HL-60 (cell line): ENCODE data around the gene SHOX.
"Not testable (repeated sequence)": the region's sequence is repeated elsewhere in the genome, so short reads cannot be mapped to it uniquely, and the experiment has no call there.

Source experiments
- DNase-seq, 2 experiments: peaks; one replicate each; pipeline ENCODE4 v3.0.0-alpha.2; 2010 to 2020; ENCODE audit warnings: low read depth in 1 of 2, low spot score in 1 of 2
- H3K27ac ChIP-seq: fragments of 250-450 bp; sonication (Bioruptor Pico); replicated peaks from 2 replicates; pipeline ENCODE4 v1.5.1; 2020; ENCODE audit warnings: mild to moderate bottlenecking, moderate library complexity
- H3K27me3 ChIP-seq: fragments of 250-450 bp; sonication (Bioruptor Pico); 2 replicates; pipeline ENCODE4 v1.5.1; 2021; ENCODE audit warnings: mild to moderate bottlenecking, moderate library complexity; ENCODE audit not compliant: insufficient read depth, poor library complexity, severe bottlenecking
- H3K4me3 ChIP-seq: replicated peaks from 2 replicates; pipeline ENCODE4 v1.5.1; 2011; ENCODE audit warnings: mild to moderate bottlenecking, control low read depth, low read length; ENCODE audit not compliant: insufficient read depth
- GABPA ChIP-seq: IDR thresholded peaks from 2 replicates; pipeline ENCODE4 v1.6.1; 2012; ENCODE audit warnings: low read depth
- POLR2AphosphoS5 ChIP-seq: IDR thresholded peaks from 2 replicates; pipeline ENCODE4 v1.6.1; 2012; ENCODE audit warnings: low read depth
- SPI1 ChIP-seq: IDR thresholded peaks from 2 replicates; pipeline ENCODE4 v1.6.1; 2012; ENCODE audit warnings: low read depth, mild to moderate bottlenecking, borderline replicate concordance
- TF ChIP-seq, protein P1 (sequence below): IDR thresholded peaks from one replicate; pipeline ENCODE4 v1.5.1; 2011; ENCODE audit warnings: low read length, control low read depth, inconsistent platforms; ENCODE audit not compliant: insufficient read depth
- TF ChIP-seq, protein P2 (sequence below): IDR thresholded peaks from 2 replicates; pipeline ENCODE4 v1.6.1; 2012; ENCODE audit warnings: low read depth; ENCODE audit not compliant: insufficient replicate concordance

SHOX gene

DNA sequence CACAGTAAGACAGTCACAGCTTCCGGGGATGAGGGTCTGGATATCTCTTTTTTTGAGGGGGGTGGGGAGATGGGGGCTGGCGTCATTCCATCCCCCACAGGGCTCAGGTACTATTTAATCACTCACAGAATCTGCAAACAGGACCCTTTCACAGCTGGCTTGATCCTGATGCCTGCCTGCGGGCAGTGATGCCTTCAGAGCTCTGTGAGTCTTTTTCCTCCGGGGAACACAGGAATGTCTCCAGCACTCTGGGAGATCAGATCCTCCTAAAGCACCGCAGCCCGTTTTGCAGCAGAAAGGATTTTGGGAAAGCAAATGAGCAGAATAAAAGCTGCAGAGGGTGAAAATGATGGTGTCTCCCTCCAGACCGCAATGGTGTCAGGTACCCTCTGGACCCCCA is 13.2 kb upstream of the SHOX start:
- TF ChIP-seq GABPA (no peak), SPI1 (no peak), POLR2AphosphoS5 (no peak)
- TF ChIP-seq, protein P1, sequence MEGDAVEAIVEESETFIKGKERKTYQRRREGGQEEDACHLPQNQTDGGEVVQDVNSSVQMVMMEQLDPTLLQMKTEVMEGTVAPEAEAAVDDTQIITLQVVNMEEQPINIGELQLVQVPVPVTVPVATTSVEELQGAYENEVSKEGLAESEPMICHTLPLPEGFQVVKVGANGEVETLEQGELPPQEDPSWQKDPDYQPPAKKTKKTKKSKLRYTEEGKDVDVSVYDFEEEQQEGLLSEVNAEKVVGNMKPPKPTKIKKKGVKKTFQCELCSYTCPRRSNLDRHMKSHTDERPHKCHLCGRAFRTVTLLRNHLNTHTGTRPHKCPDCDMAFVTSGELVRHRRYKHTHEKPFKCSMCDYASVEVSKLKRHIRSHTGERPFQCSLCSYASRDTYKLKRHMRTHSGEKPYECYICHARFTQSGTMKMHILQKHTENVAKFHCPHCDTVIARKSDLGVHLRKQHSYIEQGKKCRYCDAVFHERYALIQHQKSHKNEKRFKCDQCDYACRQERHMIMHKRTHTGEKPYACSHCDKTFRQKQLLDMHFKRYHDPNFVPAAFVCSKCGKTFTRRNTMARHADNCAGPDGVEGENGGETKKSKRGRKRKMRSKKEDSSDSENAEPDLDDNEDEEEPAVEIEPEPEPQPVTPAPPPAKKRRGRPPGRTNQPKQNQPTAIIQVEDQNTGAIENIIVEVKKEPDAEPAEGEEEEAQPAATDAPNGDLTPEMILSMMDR: no peak
- TF ChIP-seq, protein P2, sequence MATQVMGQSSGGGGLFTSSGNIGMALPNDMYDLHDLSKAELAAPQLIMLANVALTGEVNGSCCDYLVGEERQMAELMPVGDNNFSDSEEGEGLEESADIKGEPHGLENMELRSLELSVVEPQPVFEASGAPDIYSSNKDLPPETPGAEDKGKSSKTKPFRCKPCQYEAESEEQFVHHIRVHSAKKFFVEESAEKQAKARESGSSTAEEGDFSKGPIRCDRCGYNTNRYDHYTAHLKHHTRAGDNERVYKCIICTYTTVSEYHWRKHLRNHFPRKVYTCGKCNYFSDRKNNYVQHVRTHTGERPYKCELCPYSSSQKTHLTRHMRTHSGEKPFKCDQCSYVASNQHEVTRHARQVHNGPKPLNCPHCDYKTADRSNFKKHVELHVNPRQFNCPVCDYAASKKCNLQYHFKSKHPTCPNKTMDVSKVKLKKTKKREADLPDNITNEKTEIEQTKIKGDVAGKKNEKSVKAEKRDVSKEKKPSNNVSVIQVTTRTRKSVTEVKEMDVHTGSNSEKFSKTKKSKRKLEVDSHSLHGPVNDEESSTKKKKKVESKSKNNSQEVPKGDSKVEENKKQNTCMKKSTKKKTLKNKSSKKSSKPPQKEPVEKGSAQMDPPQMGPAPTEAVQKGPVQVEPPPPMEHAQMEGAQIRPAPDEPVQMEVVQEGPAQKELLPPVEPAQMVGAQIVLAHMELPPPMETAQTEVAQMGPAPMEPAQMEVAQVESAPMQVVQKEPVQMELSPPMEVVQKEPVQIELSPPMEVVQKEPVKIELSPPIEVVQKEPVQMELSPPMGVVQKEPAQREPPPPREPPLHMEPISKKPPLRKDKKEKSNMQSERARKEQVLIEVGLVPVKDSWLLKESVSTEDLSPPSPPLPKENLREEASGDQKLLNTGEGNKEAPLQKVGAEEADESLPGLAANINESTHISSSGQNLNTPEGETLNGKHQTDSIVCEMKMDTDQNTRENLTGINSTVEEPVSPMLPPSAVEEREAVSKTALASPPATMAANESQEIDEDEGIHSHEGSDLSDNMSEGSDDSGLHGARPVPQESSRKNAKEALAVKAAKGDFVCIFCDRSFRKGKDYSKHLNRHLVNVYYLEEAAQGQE: no peak
- peaks cover 9% of the 10 kb centered on the region for H3K27me3 ChIP-seq
- H3K4me3 ChIP-seq: no peak overlapping the region
- no peak for DNase-seq
- H3K27ac ChIP-seq: no peak overlapping the region

DNA sequence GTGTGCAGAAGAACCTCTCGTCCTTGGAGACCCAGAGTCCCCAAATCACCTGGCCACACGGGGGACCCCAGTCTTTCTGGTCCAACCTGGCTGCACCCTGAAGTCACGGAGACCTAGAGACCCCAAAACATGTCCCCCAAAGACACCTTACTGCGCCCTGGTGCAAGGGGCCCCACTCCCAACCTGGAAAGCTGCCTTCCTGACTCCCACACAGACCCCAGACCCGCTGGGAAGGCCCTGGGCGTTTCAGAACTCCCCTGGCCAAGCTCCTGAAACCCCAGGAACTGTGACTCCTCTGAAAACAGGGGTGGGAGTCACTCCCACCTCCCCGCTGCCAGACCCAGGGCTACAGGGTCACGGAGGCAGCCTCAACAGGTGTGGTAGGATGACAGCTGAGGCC is 12.7 kb upstream of the SHOX start:
- TF ChIP-seq, protein P1: no peak
- TF ChIP-seq, protein P2: no peak
- no peak for TF ChIP-seq SPI1
- no peak for TF ChIP-seq GABPA
- TF ChIP-seq POLR2AphosphoS5: no peak
- Histone ChIP-seq H3K27ac (no peak overlapping the region), H3K4me3 (no peak overlapping the region), H3K27me3 (peaks cover 9% of the 10 kb centered on the region)
- DNase-seq: no peak

DNA sequence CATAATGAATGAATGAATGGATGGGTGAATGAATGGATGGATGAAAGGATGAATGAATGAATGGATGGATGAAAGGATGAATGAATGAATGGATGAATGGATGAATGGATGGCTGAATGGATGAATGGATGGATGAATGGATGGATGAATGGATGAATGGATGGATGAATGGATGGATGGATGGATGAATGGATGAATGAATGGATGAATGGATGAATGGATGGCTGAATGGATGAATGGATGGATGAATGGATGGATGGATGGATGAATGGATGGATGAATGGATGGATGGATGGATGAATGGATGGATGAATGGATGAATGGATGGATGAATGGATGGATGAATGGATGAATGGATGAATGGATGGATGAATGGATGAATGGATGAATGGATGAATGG is 12.3 kb upstream of the SHOX start:
- not testable (repeated sequence) for DNase-seq, H3K27me3 ChIP-seq, H3K27ac ChIP-seq, H3K4me3 ChIP-seq

DNA sequence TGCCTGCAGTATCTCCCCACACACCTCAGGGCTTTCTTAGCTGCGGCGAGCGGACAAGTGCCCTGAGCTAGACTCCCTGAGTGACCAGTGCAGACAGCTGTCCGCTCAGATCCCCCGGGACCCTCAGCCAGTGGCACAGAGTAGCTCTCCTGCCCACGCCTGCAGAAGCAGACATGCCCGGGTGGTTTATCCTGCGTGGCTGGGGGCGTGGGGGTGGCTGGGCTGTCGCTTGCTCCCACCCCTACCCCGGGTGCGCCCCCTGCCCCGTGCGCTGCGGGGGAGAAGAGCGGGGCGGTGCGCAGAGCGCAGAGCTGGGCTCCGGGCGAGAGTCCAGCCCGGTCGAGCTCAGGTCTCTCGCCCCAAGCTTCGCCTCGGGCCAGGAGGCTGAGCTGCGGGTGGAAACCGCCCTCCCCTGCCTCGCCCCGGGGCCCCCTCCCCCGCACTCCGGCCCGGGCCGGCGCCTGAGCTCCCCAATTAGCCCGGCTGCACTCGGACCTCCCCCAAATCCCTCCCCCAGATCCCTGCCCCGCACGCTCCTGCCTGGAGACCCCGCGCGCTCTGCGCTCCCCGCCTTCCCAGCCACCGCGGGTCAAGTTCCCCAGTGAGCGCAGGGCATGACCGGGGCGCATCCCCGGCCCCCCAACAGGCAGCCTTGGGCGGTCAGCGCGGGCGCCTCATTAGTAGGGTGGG is 11.7 kb upstream of the SHOX start:
- no peak for DNase-seq
- Histone ChIP-seq H3K4me3 (no peak overlapping the region), H3K27me3 (peaks cover 14% of the 10 kb centered on the region), H3K27ac (no peak overlapping the region)
- TF ChIP-seq, protein P1: no peak
- TF ChIP-seq SPI1 (no peak), GABPA (no peak), POLR2AphosphoS5 (no peak)
- TF ChIP-seq, protein P2: no peak
